ENCODE data around the gene FASN.
A peak's percentile ranks its signal among the peaks of the same experiment; 100 is the strongest.

- TF ChIP-seq CTCF (conservative IDR thresholded peaks at IDR 0.05) (no peak), ZFX (IDR thresholded peaks at IDR 0.05) (peak; percentile 32)
Observed at GRCh38 chr17:82101301-82101715, 3.3 kb upstream of the FASN start.
